Smooth muscle cell of the brain vasculature (primary cell): ENCODE results near the gene ADGRB3.
"Not testable (repeated sequence)": the region's sequence is repeated elsewhere in the genome, so short reads cannot be mapped to it uniquely, and the experiment has no call there.

ENCODE experiments used
- DNase-seq: peaks from one replicate; pipeline ENCODE4 v3.0.0-alpha.2; 2012; ENCODE audit warnings: low read depth, low spot score

Gene ADGRB3

GRCh38 chr6:69121461-69122406 is 486.7 kb downstream of the ADGRB3 start:
- DNase-seq, result not testable (repeated sequence)

GRCh38 chr6:69122407-69122773 is 487.3 kb downstream of the ADGRB3 start:
- no peak for DNase-seq

GRCh38 chr6:69128411-69128810 is 493.3 kb downstream of the ADGRB3 start:
- DNase-seq, result no peak

- no peak for DNase-seq
Measured at GRCh38 chr6:69129046-69129445, 494.0 kb downstream of the ADGRB3 start.

- DNase-seq, result no peak
Measured at GRCh38 chr6:69135927-69136326, 500.8 kb downstream of the ADGRB3 start.

GRCh38 chr6:69138148-69138547 is 503.1 kb downstream of the ADGRB3 start:
- DNase-seq, result no peak

- DNase-seq, result no peak
Measured at GRCh38 chr6:69138893-69139494, 503.9 kb downstream of the ADGRB3 start.

- DNase-seq, result no peak
Measured at GRCh38 chr6:69145062-69145461, 510.0 kb downstream of the ADGRB3 start.

- no peak for DNase-seq
Measured at GRCh38 chr6:69146385-69146784, 511.3 kb downstream of the ADGRB3 start.

- no peak for DNase-seq
Measured at GRCh38 chr6:69155467-69155866, 520.4 kb downstream of the ADGRB3 start.

- no peak for DNase-seq
Measured at GRCh38 chr6:69162811-69163210, 527.7 kb downstream of the ADGRB3 start.

- no peak for DNase-seq
Measured at GRCh38 chr6:69164564-69165229, 529.6 kb downstream of the ADGRB3 start.

GRCh38 chr6:69179681-69180080 is 544.6 kb downstream of the ADGRB3 start:
- DNase-seq, result no peak

GRCh38 chr6:69180361-69181067 is 545.4 kb downstream of the ADGRB3 start:
- DNase-seq, result no peak

GRCh38 chr6:69181964-69182363 is 546.9 kb downstream of the ADGRB3 start:
- no peak for DNase-seq

- DNase-seq, result no peak
Measured at GRCh38 chr6:69185276-69185675, 550.2 kb downstream of the ADGRB3 start.

GRCh38 chr6:69202768-69203167 is 567.7 kb downstream of the ADGRB3 start:
- no peak for DNase-seq

GRCh38 chr6:69216127-69216526 is 581.0 kb downstream of the ADGRB3 start:
- DNase-seq, result no peak

- no peak for DNase-seq
Measured at GRCh38 chr6:69217343-69217742, 582.3 kb downstream of the ADGRB3 start.

- no peak for DNase-seq
Measured at GRCh38 chr6:69220375-69220774, 585.3 kb downstream of the ADGRB3 start.

GRCh38 chr6:69232008-69232407 is 596.9 kb downstream of the ADGRB3 start:
- no peak for DNase-seq

GRCh38 chr6:69232496-69232895 is 597.4 kb downstream of the ADGRB3 start:
- no peak for DNase-seq
